Parathyroid adenoma (tissue), 2 donors: ENCODE results near the gene PCSK1N.

Source experiments
- H2AFZ ChIP-seq: fragments of 300-600 bp; sonication (generic); one replicate; pipeline ENCODE4 v1.7.0; 2017; ENCODE audit warnings: antibody characterized with exemption, mild to moderate bottlenecking
- H3K27ac ChIP-seq: fragments of 300-600 bp; sonication (generic); one replicate; pipeline ENCODE4 v1.7.0; 2017
- H3K27me3 ChIP-seq: fragments of 300-600 bp; sonication (generic); one replicate; pipeline ENCODE4 v1.7.0; 2017; ENCODE audit warnings: low read length; ENCODE audit not compliant: control insufficient read depth, insufficient read depth
- H3K36me3 ChIP-seq: fragments of 300-600 bp; sonication (generic); one replicate; pipeline ENCODE4 v1.7.0; 2017; ENCODE audit warnings: low read length; ENCODE audit not compliant: control insufficient read depth, insufficient read depth
- H3K4me1 ChIP-seq: fragments of 300-600 bp; sonication (generic); one replicate; pipeline ENCODE4 v1.7.0; 2017; ENCODE audit warnings: control low read depth
- H3K4me2 ChIP-seq: fragments of 300-600 bp; sonication (generic); one replicate; pipeline ENCODE4 v1.7.0; 2017; ENCODE audit warnings: low read length
- H3K4me3 ChIP-seq: fragments of 300-600 bp; sonication (generic); one replicate; pipeline ENCODE4 v1.7.0; 2017; ENCODE audit warnings: low read depth, low read length
- H3K79me2 ChIP-seq: fragments of 300-600 bp; sonication (generic); one replicate; pipeline ENCODE4 v1.7.0; 2017; ENCODE audit warnings: control low read depth
- H3K9ac ChIP-seq: fragments of 300-600 bp; sonication (generic); one replicate; pipeline ENCODE4 v1.7.0; 2017; ENCODE audit warnings: mild to moderate bottlenecking
- H3K9me3 ChIP-seq: fragments of 300-600 bp; sonication (generic); one replicate; pipeline ENCODE4 v1.7.0; 2017; ENCODE audit warnings: low read length; ENCODE audit not compliant: control insufficient read depth
- TF ChIP-seq, protein P1 (sequence below): fragments of 300-600 bp; sonication (generic); IDR thresholded peaks from one replicate; pipeline ENCODE4 v1.7.0; 2017; ENCODE audit warnings: antibody characterized with exemption, mild to moderate bottlenecking
- donor health status: primary hyperparathyroidism.

PCSK1N gene

DNA sequence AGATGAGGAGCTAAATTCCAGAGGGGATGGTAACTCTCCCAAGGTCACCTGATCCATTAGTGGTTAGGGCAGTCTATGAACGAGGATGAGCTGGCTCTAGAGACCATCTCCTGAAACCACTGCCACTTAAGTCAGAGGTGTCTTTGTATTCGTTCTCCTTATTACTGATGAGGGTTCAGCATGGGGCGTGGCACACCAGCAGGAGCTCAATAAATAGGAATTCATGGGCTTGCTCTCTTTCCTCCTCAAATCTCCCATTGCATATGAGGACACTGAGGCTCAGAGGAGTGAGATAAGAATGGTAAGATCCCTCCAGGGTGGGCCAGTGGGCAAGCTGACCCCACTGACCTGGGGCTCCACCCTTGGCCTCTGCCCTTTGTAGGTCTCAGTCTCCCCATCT is 50.7 kb downstream of the PCSK1N start:
- no peak overlapping the region for H3K4me2 ChIP-seq
- no peaks in the 10 kb centered on the region for H3K4me1 ChIP-seq
- no peaks in the 10 kb centered on the region for H3K79me2 ChIP-seq
- no peak overlapping the region for H2AFZ ChIP-seq
- TF ChIP-seq, protein P1, sequence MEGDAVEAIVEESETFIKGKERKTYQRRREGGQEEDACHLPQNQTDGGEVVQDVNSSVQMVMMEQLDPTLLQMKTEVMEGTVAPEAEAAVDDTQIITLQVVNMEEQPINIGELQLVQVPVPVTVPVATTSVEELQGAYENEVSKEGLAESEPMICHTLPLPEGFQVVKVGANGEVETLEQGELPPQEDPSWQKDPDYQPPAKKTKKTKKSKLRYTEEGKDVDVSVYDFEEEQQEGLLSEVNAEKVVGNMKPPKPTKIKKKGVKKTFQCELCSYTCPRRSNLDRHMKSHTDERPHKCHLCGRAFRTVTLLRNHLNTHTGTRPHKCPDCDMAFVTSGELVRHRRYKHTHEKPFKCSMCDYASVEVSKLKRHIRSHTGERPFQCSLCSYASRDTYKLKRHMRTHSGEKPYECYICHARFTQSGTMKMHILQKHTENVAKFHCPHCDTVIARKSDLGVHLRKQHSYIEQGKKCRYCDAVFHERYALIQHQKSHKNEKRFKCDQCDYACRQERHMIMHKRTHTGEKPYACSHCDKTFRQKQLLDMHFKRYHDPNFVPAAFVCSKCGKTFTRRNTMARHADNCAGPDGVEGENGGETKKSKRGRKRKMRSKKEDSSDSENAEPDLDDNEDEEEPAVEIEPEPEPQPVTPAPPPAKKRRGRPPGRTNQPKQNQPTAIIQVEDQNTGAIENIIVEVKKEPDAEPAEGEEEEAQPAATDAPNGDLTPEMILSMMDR = no peak
- no peak overlapping the region for H3K4me3 ChIP-seq
- no peaks in the 10 kb centered on the region for H3K27me3 ChIP-seq
- H3K9ac ChIP-seq = no peak overlapping the region
- H3K36me3 ChIP-seq = no peaks in the 10 kb centered on the region
- H3K27ac ChIP-seq = no peak overlapping the region
- H3K9me3 ChIP-seq = no peaks in the 10 kb centered on the region

DNA sequence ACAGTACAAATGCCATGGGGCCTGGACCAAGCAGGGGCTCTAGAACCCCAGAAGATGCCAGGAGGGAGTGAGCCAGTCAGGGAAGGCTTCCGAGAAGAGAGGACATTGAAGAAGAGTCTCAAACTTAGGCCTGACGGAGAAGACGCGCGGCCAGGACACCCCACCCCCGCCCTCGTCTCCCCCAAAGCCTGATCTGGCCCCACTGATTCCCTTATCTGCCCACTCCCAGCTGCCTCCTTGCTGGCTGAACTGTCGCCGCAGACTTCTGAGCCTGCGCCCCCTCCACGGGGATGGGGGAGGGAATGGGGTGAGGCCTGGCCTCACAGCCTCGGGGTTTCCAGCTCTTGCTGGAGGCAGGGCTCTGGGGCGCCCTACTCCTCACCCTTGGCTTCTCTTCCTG is 52.6 kb downstream of the PCSK1N start:
- no peaks in the 10 kb centered on the region for H3K79me2 ChIP-seq
- H2AFZ ChIP-seq = no peak overlapping the region
- H3K4me2 ChIP-seq = no peak overlapping the region
- H3K36me3 ChIP-seq = no peaks in the 10 kb centered on the region
- no peak overlapping the region for H3K9ac ChIP-seq
- TF ChIP-seq, protein P1 = no peak
- no peaks in the 10 kb centered on the region for H3K9me3 ChIP-seq
- no peaks in the 10 kb centered on the region for H3K4me1 ChIP-seq
- H3K4me3 ChIP-seq = no peak overlapping the region
- H3K27ac ChIP-seq = no peak overlapping the region
- H3K27me3 ChIP-seq = no peaks in the 10 kb centered on the region

DNA sequence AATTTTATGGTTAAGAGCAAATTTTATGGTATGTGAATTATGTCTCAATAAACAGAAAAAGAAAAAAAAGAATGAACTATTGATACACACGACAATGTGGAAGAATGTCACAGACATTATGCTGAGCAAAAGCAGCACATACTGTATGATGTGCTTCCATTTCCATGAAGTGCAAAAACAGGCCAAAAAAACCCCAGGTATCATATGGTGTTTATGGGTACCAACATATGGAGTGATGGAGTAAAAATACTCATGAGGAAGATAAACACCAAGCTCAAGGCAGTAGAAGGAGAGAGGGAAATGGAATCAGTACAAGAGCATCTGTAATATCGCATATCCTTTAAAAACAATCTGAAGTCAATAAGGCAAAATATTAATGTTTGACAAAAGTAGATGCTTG is 53.2 kb downstream of the PCSK1N start:
- Histone ChIP-seq H3K36me3 (no peaks in the 10 kb centered on the region), H3K79me2 (no peaks in the 10 kb centered on the region), H3K9me3 (no peaks in the 10 kb centered on the region), H2AFZ (no peak overlapping the region), H3K9ac (no peak overlapping the region), H3K4me2 (no peak overlapping the region), H3K27ac (no peak overlapping the region), H3K4me3 (no peak overlapping the region), H3K4me1 (no peaks in the 10 kb centered on the region), H3K27me3 (no peaks in the 10 kb centered on the region)
- TF ChIP-seq, protein P1 = no peak

DNA sequence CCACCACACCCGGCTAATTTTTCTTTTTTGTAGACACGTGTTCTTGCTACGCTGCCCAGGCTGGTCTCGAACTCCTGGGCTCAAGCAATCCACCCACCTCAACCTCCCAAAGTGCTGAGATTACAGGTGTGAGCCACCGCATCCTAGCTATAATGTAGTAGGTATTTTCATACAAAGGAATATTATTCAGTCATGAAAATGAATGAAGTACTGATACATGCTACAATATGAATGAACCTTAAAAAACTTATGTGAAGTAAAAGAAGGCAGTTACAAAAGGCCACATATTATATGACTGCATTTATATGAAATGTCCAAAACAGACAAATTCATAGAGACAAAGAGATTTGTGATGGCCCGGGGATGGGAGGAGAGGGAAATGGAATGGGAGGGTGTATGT is 53.7 kb downstream of the PCSK1N start:
- TF ChIP-seq, protein P1 = no peak
- H3K4me1 ChIP-seq = no peaks in the 10 kb centered on the region

More for the DNA sequence above, 53.7 kb downstream of the PCSK1N start:
- Histone ChIP-seq H3K79me2 (no peaks in the 10 kb centered on the region), H3K27me3 (no peaks in the 10 kb centered on the region), H3K4me2 (no peak overlapping the region), H2AFZ (no peak overlapping the region), H3K36me3 (no peaks in the 10 kb centered on the region), H3K4me3 (no peak overlapping the region), H3K9me3 (no peaks in the 10 kb centered on the region), H3K27ac (no peak overlapping the region), H3K9ac (no peak overlapping the region)
